ENCODE measurements around the gene UNC80. TPM values are rescaled to one million over a fixed set of nuclear protein-coding genes. Genes with fewer than 3 reads are reported as not detected.

UNC80 gene
- total RNA-seq, 1 donor from 2014 or later: 2.9 TPM

DNA sequence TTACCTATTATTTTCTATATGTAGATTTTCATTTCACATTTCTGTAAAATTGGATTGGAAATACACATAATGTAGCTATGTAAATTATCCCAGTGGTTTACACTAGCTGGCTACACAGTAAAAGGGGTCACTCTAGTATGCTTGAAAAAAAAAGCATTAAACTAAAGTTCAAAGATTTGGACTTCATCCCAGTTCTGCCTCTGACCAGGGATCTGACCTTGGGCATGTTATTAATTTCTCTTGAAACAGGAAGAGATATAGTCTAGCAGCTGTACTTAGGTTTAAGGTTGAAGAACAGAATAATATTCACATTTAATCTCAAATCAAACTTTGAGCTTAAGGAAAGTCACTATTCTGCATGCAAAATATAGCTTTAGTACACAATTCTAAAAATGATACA is 166.3 kb downstream of the UNC80 start:
- no peak for DNase-seq (ENCODE audit: extremely low spot score, unreplicated experiment)
- no peak overlapping the region for H3K27ac Mint-ChIP-seq
- TF ChIP-seq, protein P1, sequence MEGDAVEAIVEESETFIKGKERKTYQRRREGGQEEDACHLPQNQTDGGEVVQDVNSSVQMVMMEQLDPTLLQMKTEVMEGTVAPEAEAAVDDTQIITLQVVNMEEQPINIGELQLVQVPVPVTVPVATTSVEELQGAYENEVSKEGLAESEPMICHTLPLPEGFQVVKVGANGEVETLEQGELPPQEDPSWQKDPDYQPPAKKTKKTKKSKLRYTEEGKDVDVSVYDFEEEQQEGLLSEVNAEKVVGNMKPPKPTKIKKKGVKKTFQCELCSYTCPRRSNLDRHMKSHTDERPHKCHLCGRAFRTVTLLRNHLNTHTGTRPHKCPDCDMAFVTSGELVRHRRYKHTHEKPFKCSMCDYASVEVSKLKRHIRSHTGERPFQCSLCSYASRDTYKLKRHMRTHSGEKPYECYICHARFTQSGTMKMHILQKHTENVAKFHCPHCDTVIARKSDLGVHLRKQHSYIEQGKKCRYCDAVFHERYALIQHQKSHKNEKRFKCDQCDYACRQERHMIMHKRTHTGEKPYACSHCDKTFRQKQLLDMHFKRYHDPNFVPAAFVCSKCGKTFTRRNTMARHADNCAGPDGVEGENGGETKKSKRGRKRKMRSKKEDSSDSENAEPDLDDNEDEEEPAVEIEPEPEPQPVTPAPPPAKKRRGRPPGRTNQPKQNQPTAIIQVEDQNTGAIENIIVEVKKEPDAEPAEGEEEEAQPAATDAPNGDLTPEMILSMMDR (conservative IDR thresholded peaks at IDR 0.05): no peak
- no peaks in the 10 kb centered on the region for H3K36me3 Mint-ChIP-seq
- no peaks in the 10 kb centered on the region for H3K27me3 Mint-ChIP-seq
- H3K9me3 Mint-ChIP-seq: no peaks in the 10 kb centered on the region
- H3K4me3 Mint-ChIP-seq: no peak overlapping the region
- peaks cover 4% of the 10 kb centered on the region for H3K4me1 Mint-ChIP-seq (ENCODE audit: unreplicated experiment)

DNA sequence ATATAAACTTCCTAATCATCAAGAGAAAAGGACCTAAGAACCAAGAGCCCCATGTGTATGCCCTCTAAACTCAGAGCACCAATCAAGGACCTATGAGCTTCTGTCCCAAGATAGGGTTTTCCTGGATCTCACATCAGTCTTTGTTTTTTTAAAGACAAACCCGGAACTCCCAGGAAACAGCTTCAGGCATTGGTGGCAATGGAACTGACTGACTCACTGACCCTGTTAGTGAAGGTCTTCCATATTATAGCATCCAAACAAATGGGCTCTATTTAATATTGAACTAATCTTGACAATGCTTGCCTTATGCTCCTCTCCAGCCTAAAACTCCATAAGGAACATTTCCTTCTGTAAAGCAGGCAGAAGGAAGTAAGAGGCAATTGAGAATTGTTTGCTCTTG is 167.3 kb downstream of the UNC80 start:
- DNase-seq (ENCODE audit: extremely low spot score, unreplicated experiment): no peak
- no peak overlapping the region for H3K27ac Mint-ChIP-seq
- H3K4me3 Mint-ChIP-seq: no peak overlapping the region
- H3K36me3 Mint-ChIP-seq: no peaks in the 10 kb centered on the region
- H3K4me1 Mint-ChIP-seq (ENCODE audit: unreplicated experiment): peaks cover 4% of the 10 kb centered on the region
- H3K9me3 Mint-ChIP-seq: no peaks in the 10 kb centered on the region
- H3K27me3 Mint-ChIP-seq: no peaks in the 10 kb centered on the region
- TF ChIP-seq, protein P1 (conservative IDR thresholded peaks at IDR 0.05): no peak

DNA sequence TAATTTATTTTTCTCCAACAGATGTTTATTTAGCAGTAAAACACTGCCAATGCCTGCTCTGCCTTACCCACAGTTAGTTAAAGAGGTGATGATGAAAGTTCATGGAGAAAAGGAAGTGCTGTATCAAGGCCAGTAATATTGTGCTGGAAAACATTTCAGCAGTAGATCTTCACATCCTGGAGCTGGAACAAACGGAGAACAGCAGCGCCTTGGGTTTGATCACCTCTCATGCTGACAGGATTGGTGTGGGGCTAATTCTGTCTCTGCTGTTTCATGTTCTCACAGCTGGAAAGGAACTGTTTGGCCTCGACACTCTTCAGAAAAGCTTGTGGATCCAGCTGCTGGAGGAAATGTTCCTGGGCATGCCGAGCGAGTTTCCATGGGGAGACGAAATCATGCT is 169.3 kb downstream of the UNC80 start:
- Mint-ChIP-seq H3K9me3 (no peaks in the 10 kb centered on the region), H3K27ac (no peak overlapping the region), H3K4me3 (no peak overlapping the region), H3K36me3 (no peaks in the 10 kb centered on the region), H3K4me1 (ENCODE audit: unreplicated experiment) (no peaks in the 10 kb centered on the region), H3K27me3 (no peaks in the 10 kb centered on the region)
- no peak for DNase-seq (ENCODE audit: extremely low spot score, unreplicated experiment)
- TF ChIP-seq, protein P1 (conservative IDR thresholded peaks at IDR 0.05): no peak

DNA sequence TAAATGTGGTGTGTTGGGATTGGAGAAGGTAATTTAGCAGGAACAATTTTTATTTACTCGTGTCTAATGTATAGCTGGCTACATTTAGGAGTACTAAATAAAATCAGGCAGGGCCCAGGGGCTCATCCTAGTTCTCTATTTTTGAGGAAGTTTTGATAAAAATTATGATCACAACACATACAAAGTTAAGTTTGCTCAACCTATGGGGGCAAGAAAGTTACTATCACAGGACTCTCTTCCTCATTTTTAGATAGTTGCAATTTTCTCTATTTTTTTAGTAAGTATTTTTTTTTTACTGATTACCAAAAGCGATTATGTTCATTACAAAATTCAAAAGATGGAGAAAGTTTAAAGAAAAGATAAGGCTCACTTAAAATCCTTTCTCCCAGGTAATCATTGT is 170.8 kb downstream of the UNC80 start:
- Mint-ChIP-seq H3K9me3 (no peaks in the 10 kb centered on the region), H3K4me3 (no peak overlapping the region), H3K27me3 (no peaks in the 10 kb centered on the region), H3K4me1 (ENCODE audit: unreplicated experiment) (no peaks in the 10 kb centered on the region), H3K27ac (no peak overlapping the region), H3K36me3 (no peaks in the 10 kb centered on the region)
- DNase-seq (ENCODE audit: extremely low spot score, unreplicated experiment): no peak
- TF ChIP-seq, protein P1 (conservative IDR thresholded peaks at IDR 0.05): no peak

DNA sequence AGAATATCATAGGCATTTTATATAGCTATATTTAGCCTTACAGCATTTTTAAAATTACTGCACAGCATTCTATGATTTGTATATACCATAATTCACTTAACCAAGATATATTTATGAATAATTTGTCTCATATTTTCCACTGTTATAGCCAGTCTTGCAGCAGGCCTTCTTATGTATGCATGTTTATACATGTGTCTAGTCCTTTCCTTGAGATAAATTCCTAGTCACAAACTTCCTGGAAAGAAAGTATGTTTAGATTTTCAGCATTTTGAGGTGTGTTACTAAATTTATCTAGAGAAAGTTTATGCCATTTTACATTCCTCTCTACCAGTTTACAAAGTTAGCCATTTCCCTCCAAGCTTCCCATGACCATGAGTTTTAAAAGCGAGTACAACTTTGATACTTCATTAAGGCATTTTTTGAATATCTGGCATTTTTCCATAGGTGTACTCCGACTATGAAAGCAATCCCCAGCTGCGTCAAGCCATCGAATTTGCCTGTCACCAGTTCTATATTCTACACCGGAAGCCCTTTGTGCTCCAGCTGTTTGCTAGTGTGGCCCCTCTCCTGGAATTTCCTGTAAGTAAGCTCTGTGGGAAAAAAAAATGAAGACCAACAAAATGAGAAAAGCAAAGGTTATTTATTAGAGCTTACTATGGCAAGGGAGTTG is 171.4 kb downstream of the UNC80 start:
- Mint-ChIP-seq H3K4me1 (ENCODE audit: unreplicated experiment) (no peaks in the 10 kb centered on the region), H3K36me3 (no peaks in the 10 kb centered on the region), H3K27me3 (no peaks in the 10 kb centered on the region), H3K4me3 (no peak overlapping the region), H3K9me3 (no peaks in the 10 kb centered on the region), H3K27ac (no peak overlapping the region)
- TF ChIP-seq, protein P1 (conservative IDR thresholded peaks at IDR 0.05): no peak
- no peak for DNase-seq (ENCODE audit: extremely low spot score, unreplicated experiment)

Measured in type B pancreatic cell (in vitro differentiated cells).